Astrocyte (in vitro differentiated cells and primary cell): ENCODE results near the gene KRTAP6-2.

Experiments
- CTCF ChIP-seq: IDR thresholded peaks from 2 replicates; pipeline ENCODE4 v1.5.1; 2011; ENCODE audit warnings: low read depth, mild to moderate bottlenecking, inconsistent platforms, low read length, moderate library complexity; ENCODE audit not compliant: insufficient read depth
- EZH2 ChIP-seq: IDR thresholded peaks from 2 replicates; pipeline ENCODE4 v1.6.1; 2012; ENCODE audit warnings: mild to moderate bottlenecking, low read length, inconsistent platforms; ENCODE audit not compliant: insufficient read depth

GRCh38 chr21:30563072-30563471 lies 35.6 kb downstream of the KRTAP6-2 start:
- TF ChIP-seq CTCF (no peak), EZH2 (no peak)
